ENCODE measurements around the gene SLC13A4.
A peak's percentile ranks its signal among the peaks of the same experiment; 100 is the strongest.
"Not testable (repeated sequence)": the region's sequence is repeated elsewhere in the genome, so short reads cannot be mapped to it uniquely, and the experiment has no call there.

The SLC13A4 gene

DNA sequence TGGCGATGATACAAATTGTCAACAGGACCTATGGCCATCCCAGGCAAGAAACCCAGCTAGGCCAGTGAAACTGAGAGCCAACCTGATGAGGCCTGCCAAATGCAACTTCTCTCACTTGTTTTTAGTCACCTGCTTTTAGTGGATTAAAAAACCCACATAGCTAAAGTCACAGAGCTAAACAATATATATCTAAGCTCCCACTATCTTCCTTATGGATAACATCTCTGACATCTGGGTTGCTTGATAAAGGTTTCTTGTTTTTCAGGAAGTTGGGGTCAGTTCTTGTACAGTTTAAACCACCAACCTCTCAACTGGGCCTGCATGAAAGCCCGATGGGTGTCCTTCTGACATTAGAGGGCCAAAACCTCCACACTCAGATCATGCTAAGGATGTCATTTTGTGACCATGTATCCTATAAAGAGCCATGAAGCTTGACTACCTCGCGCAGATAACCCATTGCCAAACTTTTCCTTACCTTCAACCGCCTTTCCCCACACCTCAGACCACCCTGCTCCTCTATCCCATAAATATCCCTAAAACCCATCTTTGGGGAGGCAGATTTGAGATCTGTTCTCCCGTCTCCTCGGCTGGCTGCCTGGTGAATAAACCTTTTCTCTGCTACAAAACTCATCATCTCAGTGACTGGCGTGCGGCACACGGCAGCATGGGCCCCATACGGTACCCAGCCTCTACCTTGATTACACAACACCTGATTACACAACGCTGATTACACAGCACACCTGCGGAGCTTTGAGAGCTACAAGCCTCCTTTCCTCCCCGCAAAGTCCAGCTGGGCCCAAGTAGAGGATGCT lies 66.5 kb downstream of the SLC13A4 start:
- DNase-seq, result no peak

DNA sequence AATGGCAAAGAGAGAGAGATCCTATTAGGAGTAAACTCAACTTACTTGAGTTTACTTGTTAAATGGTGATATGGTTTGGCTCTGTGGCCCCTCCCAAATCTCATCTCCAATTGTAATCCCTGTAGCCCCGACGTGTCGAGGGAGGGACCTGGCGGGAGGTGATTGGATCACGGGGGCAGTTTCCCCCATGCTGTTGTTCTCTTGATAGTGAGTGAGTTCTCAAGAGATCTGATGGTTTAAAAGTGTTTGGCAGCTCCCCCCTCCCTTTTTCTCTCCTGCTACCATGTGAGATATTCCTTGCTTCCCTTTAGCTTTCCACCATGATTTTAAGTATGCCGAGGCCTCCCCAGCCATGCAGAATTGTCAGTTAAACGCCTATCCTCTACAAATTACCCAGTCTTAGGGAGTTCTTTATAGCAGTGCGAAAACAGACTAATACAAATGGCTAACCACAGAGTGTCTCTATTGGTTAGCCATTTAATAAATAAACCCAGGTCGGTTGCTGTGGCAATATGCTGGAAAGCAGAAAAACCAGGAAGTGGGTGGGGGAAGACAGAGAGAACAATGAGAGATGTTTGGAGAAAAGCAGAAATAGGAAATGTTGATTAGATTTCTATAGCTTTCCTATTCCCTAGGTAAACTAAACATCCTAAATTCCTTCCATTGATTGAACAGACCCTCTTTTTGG lies 68.7 kb downstream of the SLC13A4 start:
- DNase-seq, result peak; percentile 3 to 58

DNA sequence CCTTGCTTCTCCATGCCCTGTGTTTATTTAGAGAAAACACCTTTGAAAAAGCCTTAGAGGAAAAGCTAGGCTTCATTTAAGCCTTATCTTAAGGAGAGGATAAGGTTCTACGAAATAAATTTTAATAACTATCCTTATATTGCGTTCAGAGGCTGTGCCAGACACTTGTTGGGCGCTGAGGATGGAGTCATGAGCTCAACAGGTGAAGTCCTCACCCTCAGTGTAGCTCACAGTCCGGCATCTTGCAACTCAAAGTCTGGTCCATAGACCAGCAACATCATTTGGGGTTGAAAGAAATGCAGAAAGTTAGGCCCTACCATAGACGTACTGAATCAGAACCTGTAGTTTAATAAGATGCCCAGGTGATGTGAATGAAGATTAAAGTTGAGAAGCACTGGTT lies 69.4 kb downstream of the SLC13A4 start:
- DNase-seq, result no peak

DNA sequence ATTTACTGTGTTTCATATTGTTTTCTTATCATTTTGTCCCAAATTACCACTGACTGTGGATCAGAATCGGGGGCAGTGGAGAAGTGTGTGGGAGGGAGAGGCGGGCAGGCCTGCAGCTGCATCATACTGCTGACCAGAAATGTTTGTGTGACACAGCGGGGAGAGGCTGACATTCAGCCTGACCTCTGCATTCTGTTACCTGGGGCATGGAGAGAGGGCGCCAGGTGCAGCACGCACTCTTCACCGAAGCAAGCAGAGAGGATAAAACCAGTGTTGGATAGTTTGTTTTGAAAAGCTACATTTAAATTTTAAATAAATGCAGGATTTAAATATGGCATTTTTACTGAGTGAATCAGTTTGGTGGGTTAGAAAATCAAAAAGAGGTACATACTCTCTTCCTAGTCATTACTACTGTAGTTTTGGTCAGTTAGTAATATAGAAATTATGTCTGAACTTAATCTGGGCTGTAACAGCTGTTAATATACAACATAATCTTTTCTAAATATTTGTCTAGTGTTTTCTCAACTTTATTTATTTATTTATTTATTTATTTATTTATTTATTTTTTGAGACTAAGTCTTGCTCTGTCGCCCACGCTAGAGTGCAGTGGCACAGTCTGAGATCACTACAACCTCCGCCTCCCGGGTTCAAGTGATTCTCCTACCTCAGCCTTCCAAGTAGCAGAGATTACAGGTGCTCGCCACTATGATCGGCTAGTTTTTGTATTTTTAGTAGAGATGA lies 74.5 kb downstream of the SLC13A4 start:
- DNase-seq, result peak in 1 of 2 donors; percentile 8

DNA sequence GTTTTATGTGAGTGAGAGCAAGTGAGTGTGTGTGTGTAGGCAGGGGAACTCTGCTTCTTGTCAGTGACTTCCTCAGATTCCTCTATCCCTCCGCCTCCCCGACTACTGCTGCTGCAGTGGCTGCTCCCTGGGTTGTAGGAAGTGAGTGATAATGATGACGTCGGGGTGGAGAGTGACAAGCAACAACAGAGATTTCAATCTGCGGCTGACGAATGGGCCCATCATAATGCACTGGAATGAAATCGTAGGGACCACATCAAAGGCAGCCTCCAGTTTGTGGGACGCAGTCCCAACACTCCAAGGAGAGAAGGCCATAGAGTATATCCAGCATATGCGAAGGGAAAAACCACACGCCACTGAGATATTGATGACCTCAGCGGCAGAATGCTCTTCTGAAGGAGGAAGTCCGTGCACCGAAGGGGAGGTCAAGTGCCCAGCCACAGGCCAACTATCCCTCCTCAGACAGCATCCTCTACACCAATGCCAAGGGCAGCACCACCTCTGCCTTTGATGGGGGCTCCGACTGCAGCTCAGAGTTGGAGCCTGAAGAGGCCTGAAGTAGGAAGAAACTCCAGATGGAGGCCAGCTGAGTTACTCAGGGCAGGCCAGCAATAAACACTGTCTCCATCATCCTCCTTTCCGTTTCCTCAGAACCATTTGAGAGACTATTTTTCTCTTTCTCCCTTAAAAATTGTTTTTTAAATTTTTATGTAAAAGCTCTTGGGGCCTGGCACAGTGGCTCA lies 77.0 kb downstream of the SLC13A4 start:
- DNase-seq, result peak; percentile 81 to 91

DNA sequence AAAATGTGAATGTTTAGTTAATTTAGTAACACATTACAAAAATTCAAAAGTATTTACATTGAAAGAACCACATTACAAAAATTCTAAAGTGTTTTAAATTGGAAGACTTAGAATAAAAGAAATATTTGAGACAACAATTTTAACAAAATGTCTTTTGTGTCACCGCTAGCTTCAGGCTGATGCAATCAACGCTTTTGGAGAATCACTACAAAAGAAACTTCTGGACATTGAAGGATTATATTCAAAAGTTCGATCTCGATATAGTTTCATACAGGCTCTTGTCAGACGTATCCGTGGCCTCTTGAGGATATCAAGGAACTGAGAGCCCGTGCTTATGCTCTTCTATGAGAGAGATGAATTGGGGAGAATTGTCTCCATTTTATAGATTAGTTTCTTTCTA lies 79.8 kb downstream of the SLC13A4 start:
- no peak for DNase-seq

DNA sequence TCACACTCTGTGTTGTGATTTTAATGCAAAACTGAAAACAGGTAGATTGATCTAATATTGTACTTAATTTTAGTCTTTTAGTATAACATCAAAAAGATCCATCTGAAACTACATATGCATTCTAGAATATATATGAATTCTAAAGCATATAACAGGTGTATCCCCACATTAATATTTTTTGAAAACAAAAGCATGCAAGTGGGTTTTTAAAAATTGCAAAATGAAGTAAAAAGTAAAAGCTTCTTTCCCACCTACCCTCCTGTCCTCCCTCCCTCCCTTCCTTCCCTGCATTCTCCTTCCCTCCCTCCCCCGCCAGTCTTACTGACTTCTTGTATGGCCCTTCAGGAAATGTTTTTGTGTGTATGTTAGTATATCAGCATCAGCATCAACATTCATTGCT lies 80.2 kb downstream of the SLC13A4 start:
- no peak for DNase-seq

DNA sequence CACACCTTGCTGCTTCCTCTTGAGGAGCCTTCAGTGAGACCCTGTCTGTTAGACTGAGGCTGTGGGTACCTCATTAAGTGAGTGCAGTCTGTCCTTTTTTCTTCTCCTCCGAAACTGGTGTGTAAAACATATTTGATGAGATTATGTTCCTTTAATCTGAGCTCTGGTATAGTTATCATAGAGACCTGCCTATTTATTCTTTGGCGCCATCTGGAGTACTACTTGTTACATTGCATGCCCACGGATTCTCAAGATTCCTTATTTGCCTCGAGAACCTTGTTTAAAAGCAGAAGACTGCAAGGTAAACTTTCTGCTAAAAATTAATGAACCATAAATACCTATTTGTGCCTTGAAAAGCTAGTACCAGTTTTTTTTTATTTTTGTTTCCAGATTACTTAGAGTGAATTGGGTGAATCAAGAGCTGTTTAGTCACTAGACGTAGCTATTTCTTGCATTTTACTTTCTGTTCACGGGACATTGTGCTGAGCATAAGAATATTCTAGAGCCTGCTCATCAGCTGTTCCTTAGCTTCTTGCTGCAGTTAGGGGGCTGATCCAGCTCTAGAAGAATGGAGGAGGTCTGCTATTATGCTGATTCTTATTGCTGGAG lies 82.6 kb downstream of the SLC13A4 start:
- peak; percentile 48 to 57 for DNase-seq

DNA sequence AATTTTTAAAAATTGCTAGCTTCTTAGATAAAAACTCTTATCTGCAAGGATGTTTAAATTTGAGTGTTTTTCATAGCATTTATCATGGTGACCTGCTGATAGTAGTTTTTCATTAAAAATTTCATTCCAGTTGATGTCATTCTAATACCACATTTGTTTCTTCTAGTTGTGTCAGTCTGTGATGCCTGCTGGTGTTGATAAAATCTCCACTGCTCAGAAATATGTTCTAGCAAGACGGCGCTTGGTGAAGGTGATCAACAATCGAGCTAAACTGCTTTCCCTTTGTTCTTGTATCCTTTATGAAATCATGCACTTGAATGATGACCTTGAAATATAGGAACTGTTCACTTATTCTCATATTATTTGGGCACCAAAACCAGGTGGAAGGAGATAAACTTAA lies 83.3 kb downstream of the SLC13A4 start:
- DNase-seq, result no peak

DNA sequence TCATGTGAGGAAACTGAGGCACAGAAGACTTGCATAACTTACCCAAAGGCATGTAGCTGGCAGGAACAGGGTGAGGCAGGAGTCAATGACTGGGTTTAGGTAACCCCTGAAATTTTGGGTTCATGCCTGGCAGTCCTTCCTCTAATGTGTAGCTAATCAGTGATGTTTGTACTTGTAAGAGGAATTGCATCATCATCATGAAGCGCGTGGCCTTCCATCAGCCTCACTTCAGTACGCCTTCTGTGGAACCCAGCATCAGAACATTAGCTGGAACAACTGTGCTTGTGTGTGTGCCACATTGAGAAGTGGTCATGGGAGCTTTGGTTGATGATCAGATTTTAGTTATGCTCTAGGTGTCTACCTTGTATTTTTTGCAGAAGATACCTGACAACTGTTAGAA lies 83.8 kb downstream of the SLC13A4 start:
- DNase-seq, result peak in 1 of 2 donors; percentile 7

DNA sequence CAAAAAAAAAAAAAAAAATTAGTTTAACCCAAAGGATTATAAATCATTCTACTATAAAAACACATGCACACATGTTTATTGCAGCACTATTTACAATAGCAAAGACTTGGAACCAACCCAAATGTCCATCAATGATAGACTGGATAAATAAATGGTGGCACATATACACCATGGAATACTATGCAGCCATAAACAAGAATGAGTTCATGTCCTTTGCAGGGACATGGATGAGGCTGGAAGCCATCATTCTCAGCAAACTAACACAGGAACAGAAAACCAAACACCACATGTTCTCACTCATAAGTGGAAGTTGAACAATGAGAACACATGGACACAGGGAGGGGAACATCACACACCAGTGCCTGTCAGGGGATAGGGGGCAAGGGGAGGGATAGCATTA lies 88.3 kb downstream of the SLC13A4 start:
- not testable (repeated sequence) for DNase-seq

DNA sequence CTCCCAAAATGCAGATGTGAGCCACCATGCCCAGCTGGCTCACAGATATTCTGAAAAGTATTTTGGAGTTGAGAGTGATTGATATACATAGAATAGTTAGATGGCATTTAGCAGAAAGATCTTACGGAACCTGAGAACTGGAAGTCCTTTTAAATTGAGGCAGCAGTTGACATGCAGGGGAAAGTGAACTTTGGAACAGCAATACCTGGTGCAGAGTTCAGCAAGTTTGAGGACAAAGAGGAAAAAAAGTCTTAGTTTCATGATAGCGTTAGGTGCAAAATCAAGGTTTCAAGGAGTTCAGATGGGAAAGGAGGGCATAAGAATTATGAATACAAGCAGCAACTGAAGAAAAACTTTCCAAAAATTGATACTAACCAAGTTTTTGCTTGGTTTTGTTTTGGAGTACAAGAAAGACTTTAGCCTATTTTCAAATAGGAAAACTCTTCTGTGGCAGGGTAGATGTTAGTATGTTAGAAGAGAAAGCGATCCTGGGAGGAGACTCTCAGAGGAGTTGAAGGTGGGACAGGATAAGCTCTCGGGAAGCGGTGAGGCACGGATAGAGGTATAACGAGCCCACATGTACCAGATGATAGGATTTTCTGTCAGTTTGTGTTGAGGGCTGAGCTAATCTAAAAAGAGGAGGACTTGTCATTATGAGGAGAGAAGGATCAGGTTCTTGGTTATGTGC lies 93.7 kb downstream of the SLC13A4 start:
- DNase-seq, result no peak

All from inflammatory macrophage (primary cell).